Neuronal stem cell (in vitro differentiated cells): ENCODE data around the gene JMJD8.
A peak's percentile ranks its signal among the peaks of the same experiment; 100 is the strongest.

Experiments
- DNase-seq: peaks from one replicate; pipeline ENCODE4 v3.0.0-alpha.2; 2013; ENCODE audit warnings: low spot score
- H2AFZ ChIP-seq: one replicate; pipeline ENCODE4 v1.6.1; 2013; ENCODE audit warnings: mild to moderate bottlenecking, low read length, inconsistent platforms
- H2AK5ac ChIP-seq: 2 replicates; pipeline ENCODE4 v1.6.1; 2013; ENCODE audit warnings: low read depth, mild to moderate bottlenecking, inconsistent platforms, low read length, moderate library complexity, mixed read lengths
- H2BK120ac ChIP-seq: 2 replicates; pipeline ENCODE4 v1.6.1; 2013; ENCODE audit warnings: low read depth, mild to moderate bottlenecking, inconsistent platforms, low read length, moderate library complexity, mixed read lengths
- H2BK12ac ChIP-seq: one replicate; pipeline ENCODE4 v1.6.1; 2013; ENCODE audit warnings: low read length, inconsistent platforms
- H2BK15ac ChIP-seq: 2 replicates; pipeline ENCODE4 v1.6.1; 2013; ENCODE audit warnings: mild to moderate bottlenecking, low read length, inconsistent platforms, mixed read lengths
- H2BK5ac ChIP-seq: one replicate; pipeline ENCODE4 v1.6.1; 2013; ENCODE audit warnings: inconsistent platforms, mild to moderate bottlenecking, low read length, moderate library complexity
- H3K14ac ChIP-seq: one replicate; pipeline ENCODE4 v1.6.1; 2013; ENCODE audit warnings: low read length, inconsistent platforms
- H3K18ac ChIP-seq: 2 replicates; pipeline ENCODE4 v1.6.1; 2013; ENCODE audit warnings: low read length, inconsistent platforms
- H3K23ac ChIP-seq: 2 replicates; pipeline ENCODE4 v1.6.1; 2013; ENCODE audit warnings: low read depth, mild to moderate bottlenecking, mixed read lengths, low read length, inconsistent platforms; ENCODE audit not compliant: poor library complexity
- H3K27ac ChIP-seq: replicated peaks from 3 replicates; pipeline ENCODE4 v1.5.1; 2013; ENCODE audit warnings: low read length, inconsistent platforms
- H3K27me3 ChIP-seq, 3 experiments: 2 replicates each; pipeline ENCODE4 v1.6.1; 2013; ENCODE audit warnings: low read length in 3 of 3, mild to moderate bottlenecking in 2 of 3, inconsistent platforms in 1 of 3, low read depth in 1 of 3, mixed read lengths in 1 of 3, moderate library complexity in 1 of 3; ENCODE audit not compliant: control insufficient read depth in 3 of 3, insufficient read depth in 3 of 3
- H3K36me3 ChIP-seq, 2 donors: replicated peaks in 1 of 2; 2 replicates each; pipeline ENCODE4 v1.6.1; 2013; ENCODE audit warnings: low read length in 2 of 2; ENCODE audit not compliant: control insufficient read depth in 2 of 2, insufficient read depth in 2 of 2
- H3K4ac ChIP-seq: 2 replicates; pipeline ENCODE4 v1.6.1; 2013; ENCODE audit warnings: inconsistent platforms, mild to moderate bottlenecking, low read length, moderate library complexity
- H3K4me1 ChIP-seq, 2 donors: 1 replicate in 1 of 2; 2 replicates in 1 of 2; pipeline ENCODE4 v1.6.1; 2013; ENCODE audit warnings: low read length in 2 of 2, low read depth in 1 of 2; ENCODE audit not compliant: control insufficient read depth in 2 of 2, insufficient read depth in 1 of 2
- H3K4me2 ChIP-seq: one replicate; pipeline ENCODE4 v1.6.1; 2013; ENCODE audit warnings: mild to moderate bottlenecking, low read length, inconsistent platforms; ENCODE audit not compliant: insufficient read depth, poor library complexity, severe bottlenecking
- H3K4me3 ChIP-seq, 2 donors: 2 replicates each; pipeline ENCODE4 v1.5.1; 2013; ENCODE audit warnings: low read length in 2 of 2, mild to moderate bottlenecking in 2 of 2, inconsistent platforms in 1 of 2, moderate library complexity in 1 of 2
- H3K79me1 ChIP-seq: one replicate; pipeline ENCODE4 v1.6.1; 2013; ENCODE audit warnings: low read depth, mild to moderate bottlenecking, inconsistent platforms, low read length, moderate library complexity
- H3K9ac ChIP-seq: one replicate; pipeline ENCODE4 v1.6.1; 2013; ENCODE audit warnings: mild to moderate bottlenecking, low read depth, low read length, inconsistent platforms; ENCODE audit not compliant: poor library complexity
- H3K9me3 ChIP-seq, 2 donors: replicated peaks in 1 of 2; 2 replicates each; pipeline versions ENCODE3 to v1.6.1; 2013; ENCODE audit warnings: low read length in 2 of 2, mild to moderate bottlenecking in 2 of 2, inconsistent platforms in 1 of 2, low read depth in 1 of 2, mixed read lengths in 1 of 2, moderate library complexity in 1 of 2; ENCODE audit not compliant: control insufficient read depth in 2 of 2, insufficient read depth in 1 of 2
- H4K8ac ChIP-seq: one replicate; pipeline ENCODE4 v1.6.1; 2013; ENCODE audit warnings: low read depth, mild to moderate bottlenecking, inconsistent platforms, low read length, moderate library complexity
- H4K91ac ChIP-seq: one replicate; pipeline ENCODE4 v1.6.1; 2013; ENCODE audit warnings: low read length, low read depth, mild to moderate bottlenecking, inconsistent platforms; ENCODE audit not compliant: poor library complexity
- WGBS, 2 donors: extraction: QIAGEN DNeasy Blood & Tissue Kit; methylation state at CpG; one replicate each; pipeline ENCODE4 v1.1.7; 2013; ENCODE audit warnings: missing lambda C conversion rate in 2 of 2, mixed read lengths in 1 of 2; ENCODE audit not compliant: insufficient read length in 2 of 2, insufficient replicate concordance in 1 of 2; ENCODE audit errors: extremely low coverage in 2 of 2; 5-methylcytosine and 5-hydroxymethylcytosine counted together

JMJD8 gene

GRCh38 chr16:710500-711075, 26.5 kb upstream of the JMJD8 start:
- H2BK120ac ChIP-seq = peak overlapping the region; percentile 93
- H3K4me3 ChIP-seq = peak overlapping the region in 1 of 2 donors; percentile 31
- H3K79me1 ChIP-seq = peaks cover 6% of the 10 kb centered on the region
- H2BK12ac ChIP-seq = peak overlapping the region; percentile 86
- H3K36me3 ChIP-seq = no peaks in the 10 kb centered on the region
- H3K4ac ChIP-seq = peak overlapping the region; percentile 38
- H3K9me3 ChIP-seq = no peaks in the 10 kb centered on the region
- H2AK5ac ChIP-seq = peak overlapping the region; percentile 100
- peaks cover 8 to 43% (median 15%) of the 10 kb centered on the region in 3 experiments for H3K27me3 ChIP-seq
- peak overlapping the region; percentile 82 for H2BK5ac ChIP-seq
- H3K23ac ChIP-seq = peak overlapping the region; percentile 99
- peak overlapping the region; percentile 99 for H2BK15ac ChIP-seq
- no CpG with 5 or more reads among the region's 21 CpGs for WGBS, 2 donors
- peak overlapping the region; percentile 63 for H3K27ac ChIP-seq
- no peak overlapping the region for H4K91ac ChIP-seq
- H4K8ac ChIP-seq = no peak overlapping the region
- peak overlapping the region; percentile 68 for H2AFZ ChIP-seq
- H3K18ac ChIP-seq = peak overlapping the region; percentile 91
- DNase-seq = no peak
- H3K14ac ChIP-seq = peak overlapping the region; percentile 71
- peak overlapping the region; percentile 84 for H3K9ac ChIP-seq
- no peak overlapping the region for H3K4me2 ChIP-seq
- peaks cover 27 to 51% of the 10 kb centered on the region in 2 donors for H3K4me1 ChIP-seq

- Histone ChIP-seq H3K4ac (no peak overlapping the region), H3K4me1 (peaks cover 27 to 52% of the 10 kb centered on the region in 2 donors), H2BK12ac (no peak overlapping the region), H4K8ac (no peak overlapping the region), H2BK5ac (no peak overlapping the region), H3K4me3 (peak overlapping the region; percentile 31 to 34), H3K18ac (peak overlapping the region; percentile 91), H2AFZ (peak overlapping the region; percentile 68), H2BK15ac (peak overlapping the region; percentile 99), H3K27me3 (peaks cover 11 to 49% (median 16%) of the 10 kb centered on the region in 3 experiments), H2AK5ac (peak overlapping the region; percentile 100), H3K36me3 (no peaks in the 10 kb centered on the region), H3K14ac (peak overlapping the region; percentile 8), H3K9me3 (no peaks in the 10 kb centered on the region), H3K79me1 (peaks cover 2% of the 10 kb centered on the region), H3K27ac (peak overlapping the region; percentile 63), H4K91ac (no peak overlapping the region), H3K4me2 (peak overlapping the region; percentile 55), H3K9ac (no peak overlapping the region), H2BK120ac (no peak overlapping the region), H3K23ac (peak overlapping the region; percentile 99)
- WGBS, 2 donors = no CpG with 5 or more reads among the region's 30 CpGs
- DNase-seq = peak; percentile 87
These were observed 25.7 kb upstream of the JMJD8 start for GRCh38 chr16:709566-710499.

- H3K9me3 ChIP-seq = no peaks in the 10 kb centered on the region
- peak overlapping the region; percentile 11 for H3K4me2 ChIP-seq
- peaks cover 16 to 56% (median 22%) of the 10 kb centered on the region in 3 experiments for H3K27me3 ChIP-seq
- no peak overlapping the region for H2AFZ ChIP-seq
- WGBS, 2 donors = no CpG with 5 or more reads among the region's 4 CpGs
- no peak for DNase-seq
- peak overlapping the region; percentile 19 for H3K18ac ChIP-seq
- peak overlapping the region in 1 of 2 donors; percentile 34 for H3K4me3 ChIP-seq
- no peak overlapping the region for H3K27ac ChIP-seq
- no peak overlapping the region for H4K8ac ChIP-seq
- H3K4ac ChIP-seq = no peak overlapping the region
- H3K36me3 ChIP-seq = no peaks in the 10 kb centered on the region
- H3K79me1 ChIP-seq = no peaks in the 10 kb centered on the region
- peaks cover 19 to 52% of the 10 kb centered on the region in 2 donors for H3K4me1 ChIP-seq
- no peak overlapping the region for H3K9ac ChIP-seq
- no peak overlapping the region for H2BK5ac ChIP-seq
- peak overlapping the region; percentile 36 for H2AK5ac ChIP-seq
- no peak overlapping the region for H3K23ac ChIP-seq
- no peak overlapping the region for H2BK15ac ChIP-seq
- H3K14ac ChIP-seq = peak overlapping the region; percentile 8
- H2BK12ac ChIP-seq = no peak overlapping the region
- H4K91ac ChIP-seq = no peak overlapping the region
- no peak overlapping the region for H2BK120ac ChIP-seq
These were observed 24.8 kb upstream of the JMJD8 start for GRCh38 chr16:708959-709358.

- H2BK120ac ChIP-seq = no peak overlapping the region
- H2BK15ac ChIP-seq = no peak overlapping the region
- H2BK5ac ChIP-seq = no peak overlapping the region
- no peak overlapping the region for H3K27ac ChIP-seq
- H3K18ac ChIP-seq = no peak overlapping the region
- H3K9ac ChIP-seq = no peak overlapping the region
- WGBS, 2 donors = no CpG with 5 or more reads among the region's 3 CpGs
- H3K9me3 ChIP-seq = no peaks in the 10 kb centered on the region
- H2BK12ac ChIP-seq = no peak overlapping the region
- H3K23ac ChIP-seq = no peak overlapping the region
- H3K14ac ChIP-seq = no peak overlapping the region
- H3K4ac ChIP-seq = no peak overlapping the region
- H2AK5ac ChIP-seq = no peak overlapping the region
- H3K79me1 ChIP-seq = no peaks in the 10 kb centered on the region
- H3K4me3 ChIP-seq = no peak overlapping the region
- no peak overlapping the region for H4K8ac ChIP-seq
- peaks cover 21 to 62% (median 25%) of the 10 kb centered on the region in 3 experiments for H3K27me3 ChIP-seq
- no peak overlapping the region for H3K4me2 ChIP-seq
- H2AFZ ChIP-seq = no peak overlapping the region
- DNase-seq = no peak
- H3K36me3 ChIP-seq = no peaks in the 10 kb centered on the region
- H4K91ac ChIP-seq = no peak overlapping the region
- peaks cover 19 to 50% of the 10 kb centered on the region in 2 donors for H3K4me1 ChIP-seq
These were observed 23.9 kb upstream of the JMJD8 start for GRCh38 chr16:708019-708418.
